HG02852 (cell line): ENCODE measurements around the gene TMEM17.

Source experiments
- ATAC-seq: cut with Tn5 transposase; IDR thresholded peaks from one replicate; pipeline ENCODE4 v1.9.1; 2021; ENCODE audit warnings: mild to moderate bottlenecking, moderate library complexity; ENCODE audit not compliant: unreplicated experiment

Gene TMEM17

DNA sequence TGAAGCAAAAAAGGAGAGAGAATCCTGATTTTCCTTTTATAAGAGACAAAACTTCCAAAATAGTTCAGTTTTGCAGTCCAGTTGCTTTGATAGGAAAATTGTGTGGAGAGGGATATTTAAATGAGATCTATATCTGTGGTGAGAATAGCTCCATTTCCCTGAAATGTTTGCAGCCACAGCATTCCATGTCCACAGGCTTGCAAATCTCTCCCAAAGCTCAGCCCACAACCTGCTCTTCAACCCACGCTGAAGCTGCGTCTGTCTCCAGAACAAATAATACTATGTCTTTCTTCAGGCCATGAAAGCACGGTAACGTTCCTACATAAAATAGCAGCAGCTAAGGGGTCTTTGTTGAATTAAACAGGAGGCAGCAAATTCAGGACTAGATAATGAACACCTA is 31.8 kb downstream of the TMEM17 start:
- no peak for ATAC-seq

DNA sequence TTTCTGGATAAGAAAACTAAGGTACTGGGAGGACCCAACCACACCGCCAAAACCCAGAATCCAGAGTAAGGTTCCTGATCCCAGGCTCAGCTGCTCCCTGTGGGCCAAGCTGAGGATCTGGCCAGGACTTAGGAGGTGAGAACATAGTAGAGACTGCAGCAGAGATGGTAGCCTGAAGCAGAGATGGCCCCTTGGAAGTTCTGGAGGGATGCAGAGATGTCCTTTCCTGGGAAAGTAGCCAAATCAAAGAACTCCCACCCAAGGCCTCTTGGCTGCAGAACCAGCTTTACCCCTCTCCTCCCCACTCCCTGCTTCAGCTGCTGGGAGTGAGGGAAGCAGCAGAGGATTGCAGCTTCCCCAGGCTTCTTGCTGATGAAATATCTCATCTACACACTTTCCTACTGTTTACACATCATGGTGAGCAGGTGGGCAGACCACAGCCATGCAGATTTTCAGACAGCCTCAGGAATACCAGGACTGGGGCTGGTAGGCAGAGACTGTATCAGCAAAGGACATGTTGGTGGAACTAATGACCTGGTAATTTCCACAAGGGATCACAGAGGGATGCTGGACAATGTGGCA is 32.7 kb downstream of the TMEM17 start:
- ATAC-seq, result no peak

DNA sequence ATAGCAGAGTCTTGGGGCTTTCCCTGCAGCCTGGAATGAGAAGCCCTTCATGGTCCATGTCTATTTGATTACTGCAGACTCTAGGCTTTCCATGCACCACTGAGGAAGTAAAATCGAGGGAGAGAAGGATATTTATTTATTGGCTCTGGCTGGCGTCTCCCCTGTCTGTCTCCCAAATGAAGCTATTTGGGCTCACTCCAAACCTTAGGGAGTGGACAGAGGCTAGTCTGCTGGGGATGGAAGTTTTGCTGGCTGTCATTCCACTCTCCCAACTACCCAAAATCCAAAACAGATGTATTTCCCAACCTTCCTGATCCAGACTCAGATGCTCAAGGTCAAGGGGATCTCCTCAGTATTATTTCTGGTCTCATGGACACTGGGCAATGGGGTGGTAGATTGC is 33.7 kb downstream of the TMEM17 start:
- ATAC-seq, result no peak

DNA sequence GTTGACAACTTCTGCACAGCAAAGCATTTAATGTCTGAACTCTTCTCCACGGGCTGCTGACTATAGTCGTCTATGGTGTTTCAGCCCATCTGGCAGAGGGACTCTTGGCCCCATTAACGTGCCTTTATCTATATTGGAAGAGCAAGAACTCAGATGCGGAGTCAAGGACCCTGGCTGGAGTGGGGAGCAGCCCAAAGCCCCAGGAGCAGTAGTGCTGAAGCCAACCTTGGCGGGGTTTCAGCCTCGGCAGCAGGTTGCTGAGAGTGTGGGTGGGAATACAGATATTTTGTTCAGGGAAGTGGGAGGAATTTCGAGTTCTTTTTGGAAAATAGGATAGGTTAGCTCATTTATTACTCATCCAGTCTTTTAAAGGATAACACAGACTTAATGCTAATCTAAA is 34.2 kb downstream of the TMEM17 start:
- ATAC-seq, result no peak

DNA sequence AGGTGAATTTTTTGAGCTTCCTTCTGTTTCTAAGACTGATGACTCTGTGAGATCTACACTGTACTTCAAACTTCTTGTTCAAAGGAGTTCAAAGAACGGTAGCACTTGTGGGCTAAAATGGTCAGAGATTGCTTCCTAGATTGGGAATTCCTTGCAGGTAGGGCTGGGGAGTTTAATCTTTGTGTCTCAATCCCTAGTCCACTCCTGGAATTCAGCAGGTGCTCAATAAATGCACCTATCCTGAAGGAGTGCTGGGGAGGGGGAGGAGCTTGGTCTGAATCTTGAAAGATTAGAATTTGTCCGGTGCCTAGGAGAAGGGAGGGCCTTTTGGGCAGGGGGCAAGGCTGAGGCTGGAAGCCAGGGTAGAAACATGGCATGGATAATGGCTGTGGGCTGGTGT is 34.6 kb downstream of the TMEM17 start:
- ATAC-seq, result no peak

DNA sequence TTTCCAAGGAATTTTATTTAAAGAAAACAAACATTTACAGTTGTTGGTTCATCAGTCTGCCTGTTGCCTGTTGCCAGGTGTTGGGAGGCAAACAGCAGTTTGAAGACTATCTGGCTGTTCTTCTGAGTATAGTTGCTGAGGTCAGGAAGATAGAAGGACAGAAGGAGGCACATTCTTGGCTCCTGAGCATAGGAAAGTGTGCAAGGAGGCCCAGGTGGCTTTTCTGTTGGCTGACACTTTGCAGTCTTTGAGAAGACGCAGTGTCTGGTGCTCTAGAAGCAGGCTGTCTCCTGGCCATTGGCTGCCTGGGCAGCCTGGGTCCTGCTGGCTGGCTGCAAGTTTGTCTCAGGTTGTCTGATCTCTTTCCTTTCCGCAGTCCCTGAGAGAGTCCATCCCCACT is 36.4 kb downstream of the TMEM17 start:
- ATAC-seq, result no peak

DNA sequence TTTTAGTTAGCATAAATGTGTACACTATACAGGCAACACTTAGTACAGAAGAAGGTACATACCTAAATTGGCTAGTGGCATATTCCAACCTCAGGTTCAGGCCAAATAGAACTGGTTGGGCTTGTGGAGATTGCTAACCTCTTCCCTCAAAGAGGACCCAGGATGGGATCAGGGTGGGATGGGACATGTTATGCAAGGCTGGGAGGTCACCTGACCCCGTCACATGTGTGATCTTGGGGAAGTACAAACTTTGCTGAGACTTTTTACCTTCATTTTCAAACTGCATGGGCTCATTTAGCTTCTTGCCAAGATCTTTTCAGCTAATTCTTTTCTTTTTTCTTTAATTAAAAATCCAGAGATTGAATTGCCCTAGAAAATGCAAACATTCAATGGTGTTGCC is 36.9 kb downstream of the TMEM17 start:
- ATAC-seq, result no peak

DNA sequence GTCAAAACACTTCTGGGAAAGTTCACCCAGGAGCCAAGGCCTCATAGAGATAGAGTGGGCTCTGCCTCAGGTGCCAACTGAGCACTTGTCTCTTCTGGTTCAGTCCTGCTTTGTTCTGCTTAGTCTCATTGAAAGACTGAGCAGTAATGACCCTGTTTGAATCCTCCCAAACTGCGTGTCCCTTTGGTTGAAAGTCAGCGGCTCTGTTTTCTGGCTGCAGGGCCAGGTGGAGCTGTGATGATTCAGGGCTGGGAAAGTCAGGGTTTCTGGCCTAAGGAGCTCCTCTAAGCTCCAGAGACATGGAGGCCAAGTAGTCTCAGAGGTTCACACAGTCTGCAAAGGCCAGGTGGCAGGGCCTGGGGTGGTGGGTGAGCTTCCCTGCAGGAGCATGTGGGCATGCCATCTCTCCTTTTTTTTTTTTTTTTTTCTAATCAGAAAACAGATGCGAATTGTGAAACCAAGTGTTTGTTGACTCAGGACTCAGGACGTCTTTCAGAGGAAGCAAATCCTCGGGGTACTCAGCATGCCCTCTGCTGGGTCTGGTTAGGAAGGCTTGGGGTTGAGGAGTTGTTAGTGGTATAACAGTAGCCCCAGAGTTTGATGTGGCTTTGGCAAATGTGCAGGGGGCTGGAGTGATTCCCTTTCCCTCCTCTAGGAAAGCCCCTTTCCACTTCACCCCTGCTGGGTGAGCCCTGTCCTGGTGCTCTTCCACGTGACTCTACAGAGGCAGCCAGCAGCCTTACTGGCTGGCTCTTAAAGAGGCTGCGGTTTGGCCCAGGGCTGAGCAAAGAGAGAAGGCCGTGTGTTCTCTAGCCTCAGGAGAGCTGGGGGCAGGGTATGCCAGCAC is 38.3 kb downstream of the TMEM17 start:
- ATAC-seq, result no peak

DNA sequence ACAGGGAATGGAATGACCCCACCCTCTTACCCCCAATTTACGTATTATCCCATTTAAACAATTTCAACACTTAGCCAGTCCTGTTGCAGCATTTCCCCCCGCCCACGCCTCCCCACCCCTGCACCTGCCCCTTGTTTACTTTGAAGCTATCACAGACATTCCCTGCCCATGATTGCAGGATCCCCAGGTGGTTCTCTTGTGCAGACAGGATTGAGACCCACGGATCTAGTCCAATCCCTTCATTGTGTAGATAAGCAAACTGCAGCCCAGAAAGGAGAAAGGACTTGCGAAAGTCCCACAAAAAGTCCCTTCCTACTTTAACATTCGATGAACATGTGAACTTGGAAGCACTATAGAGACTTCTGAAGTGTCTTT is 38.9 kb downstream of the TMEM17 start:
- no peak for ATAC-seq

DNA sequence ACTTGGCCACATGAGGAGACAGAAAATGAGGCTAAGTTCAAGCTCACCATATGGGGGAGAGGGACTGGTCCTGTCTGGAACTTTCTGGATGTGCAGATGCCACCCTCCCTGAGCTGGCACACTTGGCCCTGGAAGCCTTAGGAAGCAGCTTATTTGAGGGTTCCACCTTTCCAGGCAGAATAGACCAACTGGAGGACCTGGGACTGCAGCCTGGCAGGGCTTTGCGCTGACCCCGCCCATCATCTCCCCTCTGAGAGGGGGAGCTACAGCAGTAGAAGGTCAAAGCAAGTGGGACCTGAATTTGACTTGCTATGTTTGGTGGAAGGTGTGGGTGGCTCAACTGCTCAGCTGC is 39.5 kb downstream of the TMEM17 start:
- no peak for ATAC-seq

DNA sequence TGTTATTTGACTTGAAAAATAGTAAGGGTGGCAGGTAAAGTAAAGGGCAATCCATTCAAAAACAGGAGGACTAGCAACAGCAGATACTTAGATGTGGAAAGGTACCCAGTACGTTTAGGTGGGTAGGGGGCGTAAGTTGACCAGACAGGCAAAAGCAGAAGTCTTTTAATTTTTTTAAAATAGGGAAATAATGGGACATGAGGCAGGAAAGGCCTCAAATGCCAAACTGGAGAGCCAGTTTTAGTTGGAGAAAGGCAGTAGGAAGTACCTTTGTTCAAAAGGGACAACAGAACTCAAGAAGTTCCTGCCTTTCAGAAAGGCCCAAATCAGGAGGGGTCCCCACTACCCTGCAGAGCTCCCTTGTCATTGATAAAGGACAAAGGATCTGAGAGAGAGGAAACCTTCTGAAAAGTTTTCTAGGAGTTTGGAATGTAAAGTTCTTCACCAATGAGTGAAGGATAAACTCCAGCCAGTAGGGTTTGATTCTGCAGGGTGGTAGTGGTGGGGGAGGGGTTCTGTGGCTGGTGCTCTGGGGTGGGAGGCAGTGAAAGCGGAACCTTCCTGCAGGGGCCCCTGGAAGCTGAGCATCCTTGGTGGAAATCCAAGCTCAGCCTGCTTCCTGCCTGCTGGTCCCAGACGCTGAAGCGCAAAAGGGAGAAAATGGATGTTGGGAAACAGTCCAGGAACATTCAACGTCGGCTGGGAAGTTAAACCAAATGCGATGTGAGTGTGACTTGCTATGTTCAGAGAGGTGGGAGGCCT is 40.1 kb downstream of the TMEM17 start:
- no peak for ATAC-seq

DNA sequence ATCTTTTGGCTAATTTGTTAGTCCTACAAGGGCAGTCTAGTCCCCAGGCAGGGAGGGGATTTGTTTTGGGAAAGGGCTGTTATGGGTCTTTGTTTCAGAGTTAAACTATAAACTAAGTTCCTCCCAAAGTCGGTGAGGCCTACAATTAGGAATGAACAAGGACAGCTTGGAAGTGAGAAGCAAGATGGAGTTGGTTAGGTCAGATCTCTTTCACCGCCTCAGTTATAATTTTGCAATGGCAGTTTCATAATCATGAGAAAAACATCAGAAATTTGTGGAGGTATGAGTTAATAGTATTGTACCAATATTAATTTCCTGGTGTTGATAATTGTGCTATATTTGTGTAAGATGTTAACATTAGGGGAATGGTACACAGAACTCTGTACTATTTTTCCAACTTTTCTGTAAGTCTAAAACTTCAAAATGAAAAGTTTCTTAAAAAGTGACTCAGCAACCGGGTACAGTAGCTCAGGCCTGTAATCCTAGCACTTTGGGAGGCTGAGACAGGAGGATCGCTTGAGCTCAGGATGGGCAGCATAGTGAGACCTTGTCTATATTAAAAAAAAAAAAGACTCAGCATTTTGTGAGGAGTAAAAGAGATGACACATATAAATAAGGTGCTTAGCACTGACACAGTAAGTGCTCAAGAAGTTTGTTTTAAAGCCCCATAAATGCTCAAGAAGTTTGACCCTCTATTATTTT is 40.8 kb downstream of the TMEM17 start:
- no peak for ATAC-seq

DNA sequence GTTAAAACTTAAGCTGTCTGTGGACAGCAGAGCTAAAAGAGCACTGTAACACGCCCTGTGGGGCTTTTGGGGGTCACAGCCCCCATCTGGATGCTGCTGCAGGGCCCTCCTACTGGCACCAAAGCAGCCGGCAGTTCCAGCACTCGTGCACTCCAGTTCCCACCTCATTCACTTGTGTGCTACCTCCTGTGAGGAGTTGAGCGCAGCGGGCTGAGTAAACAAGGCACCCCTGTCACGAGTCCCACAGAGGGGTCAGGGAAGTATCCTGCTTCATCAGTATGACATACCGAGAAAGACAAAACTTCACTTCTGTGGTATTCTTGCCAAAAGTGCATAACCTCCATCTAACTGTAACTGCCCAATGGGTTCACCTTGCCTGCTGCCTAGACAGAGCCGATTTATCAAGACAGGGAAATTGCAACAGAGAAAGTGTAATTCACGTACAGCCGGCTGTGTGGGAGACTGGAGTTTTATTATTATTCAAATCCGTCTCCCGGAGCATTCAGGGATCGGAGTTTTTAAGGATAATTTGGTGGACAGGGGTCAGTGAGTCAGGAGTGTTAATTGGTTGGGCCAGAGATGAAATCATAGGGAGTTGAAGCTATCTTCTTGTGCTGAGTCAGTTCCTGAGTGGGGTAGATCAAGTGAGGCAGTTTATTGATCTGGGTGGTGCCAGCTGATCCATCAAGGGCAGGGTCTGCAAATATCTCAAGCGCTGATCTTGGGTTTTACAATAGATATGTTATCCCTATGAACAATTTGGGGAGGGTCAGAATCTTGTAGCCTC is 41.6 kb downstream of the TMEM17 start:
- ATAC-seq, result no peak

DNA sequence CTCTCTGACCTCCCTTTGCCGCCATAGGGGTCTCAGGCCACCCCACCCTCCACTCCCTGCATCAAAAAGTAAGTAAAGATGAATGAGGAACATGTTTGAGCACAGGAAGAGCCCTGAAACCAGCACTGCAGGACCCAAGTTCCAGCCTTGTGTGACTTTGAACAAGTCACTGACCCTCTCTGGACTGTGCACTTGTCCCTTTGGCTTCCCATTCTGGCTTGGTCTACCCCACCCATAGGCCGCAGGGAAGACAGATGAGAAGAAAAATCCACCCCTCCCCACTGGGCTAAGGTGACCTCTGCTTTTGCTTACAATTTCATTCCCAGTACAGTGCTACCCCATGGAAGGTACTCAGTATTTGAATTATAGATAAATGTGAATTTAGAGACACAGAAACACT is 43.8 kb downstream of the TMEM17 start:
- ATAC-seq, result no peak

DNA sequence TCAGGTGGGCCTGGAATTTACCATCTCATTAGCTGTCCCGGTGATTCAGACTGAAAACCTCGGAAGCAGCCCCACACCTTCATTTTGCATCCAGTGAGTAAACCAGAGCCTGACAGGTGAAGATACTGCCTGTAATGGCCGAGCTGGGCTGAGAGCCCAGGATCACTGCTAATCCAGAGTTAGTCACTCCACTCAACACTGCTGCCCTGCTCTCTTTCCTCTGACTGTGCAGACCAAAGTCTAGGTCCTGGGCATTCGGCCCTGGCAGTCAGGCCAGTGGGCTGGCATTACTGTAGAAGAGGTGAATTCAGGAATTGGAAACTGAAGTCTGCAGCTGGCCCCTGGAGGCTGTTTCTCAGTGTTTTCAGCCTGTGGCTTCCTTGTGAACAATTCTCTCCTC is 44.3 kb downstream of the TMEM17 start:
- ATAC-seq, result no peak

DNA sequence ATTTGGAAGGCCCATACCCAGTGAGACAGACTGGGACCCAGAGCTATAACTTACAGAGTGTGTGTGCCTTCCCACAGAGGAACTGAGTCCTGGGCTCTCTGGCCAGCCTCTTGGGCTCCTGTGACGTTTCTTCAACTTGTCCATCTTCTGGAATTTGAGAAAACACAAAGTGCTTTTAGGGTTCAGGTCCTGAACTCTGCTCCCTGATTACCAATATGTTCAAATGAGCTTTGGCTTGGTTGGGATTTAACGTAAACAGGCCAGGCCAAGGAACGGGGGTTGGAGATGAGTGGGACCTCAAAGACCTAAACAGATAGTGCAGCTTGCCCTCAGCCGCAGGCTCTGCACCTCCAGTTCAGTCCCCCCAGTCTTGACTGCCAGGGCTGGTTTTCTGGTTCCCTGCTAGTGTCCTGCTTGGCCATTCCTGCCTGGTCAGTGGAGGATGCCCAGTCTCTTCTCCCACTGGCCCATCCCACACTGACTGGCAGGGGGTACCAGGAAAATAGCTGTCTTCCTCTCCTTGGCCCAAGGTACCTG is 44.9 kb downstream of the TMEM17 start:
- no peak for ATAC-seq

DNA sequence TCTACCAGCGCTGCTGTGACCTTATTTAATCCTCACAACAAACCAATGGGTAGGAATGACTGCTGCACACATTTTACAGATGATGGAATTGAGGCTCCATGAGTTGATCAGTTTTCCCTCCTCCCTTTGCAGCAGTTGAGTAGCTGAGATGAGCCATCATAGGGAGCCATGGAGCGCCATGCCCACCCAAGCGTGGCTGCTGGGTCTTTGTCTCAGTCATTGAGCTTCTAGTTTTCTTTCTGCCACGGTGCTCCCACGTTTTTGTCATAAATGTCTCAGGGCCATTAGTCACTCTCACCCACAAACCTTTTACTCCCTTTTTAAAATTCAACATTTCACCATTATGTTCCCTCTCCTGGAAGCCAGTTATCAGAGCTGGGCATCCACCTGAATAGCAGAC is 45.8 kb downstream of the TMEM17 start:
- no peak for ATAC-seq

DNA sequence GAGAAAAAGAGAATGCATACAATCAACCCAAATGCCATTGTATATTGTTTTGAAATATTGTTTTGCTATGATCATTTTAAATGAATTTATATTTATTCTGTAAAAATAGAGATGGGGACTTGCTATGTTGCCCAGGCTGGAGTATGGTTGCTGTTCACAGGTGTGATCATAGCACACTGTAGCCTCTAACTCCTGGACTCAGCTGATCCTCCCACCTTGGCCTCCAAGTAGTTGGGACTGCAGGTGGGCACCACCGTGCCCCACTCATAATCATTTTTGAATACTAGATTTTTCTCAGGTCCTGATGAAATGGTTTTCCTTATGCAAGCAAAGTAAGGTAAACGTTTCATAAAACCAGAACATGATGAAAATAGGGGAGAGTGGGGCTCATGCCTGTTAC is 46.3 kb downstream of the TMEM17 start:
- ATAC-seq, result no peak

DNA sequence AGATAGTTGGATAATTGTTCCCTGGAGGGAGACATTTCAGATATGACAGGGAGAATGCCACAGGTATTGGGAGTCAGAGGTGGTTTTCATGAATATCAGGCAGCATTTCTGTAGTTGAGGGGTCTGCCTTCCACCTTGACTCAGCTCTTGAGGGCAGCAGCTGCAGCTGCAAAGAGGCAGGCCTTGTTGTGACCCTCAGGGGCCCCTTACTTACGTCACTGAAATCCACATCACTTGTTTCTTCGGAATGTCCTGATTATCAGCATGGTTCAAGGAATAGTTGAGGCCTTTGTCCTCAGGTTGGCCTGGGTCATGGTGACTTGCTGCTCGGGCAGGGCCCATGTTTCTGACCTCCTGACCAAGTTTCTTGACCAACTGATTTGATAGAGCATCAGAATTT is 46.9 kb downstream of the TMEM17 start:
- ATAC-seq, result no peak

DNA sequence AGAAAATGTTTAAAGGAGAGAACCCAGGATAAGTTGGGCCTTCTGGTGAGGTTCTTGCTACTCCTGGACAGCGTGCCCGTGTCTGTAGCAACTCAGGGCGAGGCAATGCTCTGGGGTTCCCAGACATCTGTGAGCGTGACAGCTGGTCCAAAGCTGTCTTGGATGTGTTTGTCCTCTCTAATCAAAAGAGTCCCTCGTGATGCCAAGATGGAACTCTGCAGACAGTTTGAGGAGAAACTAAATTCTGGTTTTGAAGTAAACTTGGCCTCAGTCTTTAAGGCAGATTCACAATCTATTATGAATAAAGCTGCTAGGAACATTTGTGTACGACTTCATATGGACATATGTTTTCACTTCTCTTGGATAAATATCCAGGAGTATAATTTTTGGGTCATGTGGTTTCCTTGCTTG is 47.3 kb downstream of the TMEM17 start:
- ATAC-seq, result no peak
